ENCODE data around the gene PTBP1.

DNA sequence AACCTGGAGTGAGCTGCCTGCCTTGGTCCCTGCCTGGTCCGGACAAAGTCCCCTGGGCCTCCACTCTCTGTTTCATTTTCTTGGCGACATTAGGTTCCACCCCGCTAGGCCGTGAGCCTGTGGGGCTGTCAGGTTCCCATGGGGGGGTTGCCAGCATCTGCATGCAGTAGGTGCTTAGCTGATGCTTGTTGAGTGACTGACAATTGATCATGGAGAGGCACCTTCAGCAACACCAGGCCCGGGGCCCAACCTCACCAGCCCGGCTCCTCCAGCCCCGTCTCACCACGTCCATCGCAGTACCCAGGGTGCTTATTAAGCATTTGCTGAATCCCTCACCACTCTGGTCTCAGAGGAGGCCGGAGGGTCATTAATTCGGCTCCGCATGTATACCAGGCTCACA, 33.0 kb upstream of the PTBP1 start:
- TF ChIP-seq TARDBP (CRISPR knock-in tag; IDR thresholded peaks at IDR 0.05) (no peak), POLR2A (IDR thresholded peaks at IDR 0.05; ENCODE audit: insufficient read depth in 1 of 2, low read depth in 2 of 2, low read length in 2 of 2) (no peak), ZNF570 (CRISPR knock-in tag; IDR thresholded peaks at IDR 0.05; ENCODE audit: borderline replicate concordance) (no peak), HIVEP1 (CRISPR knock-in tag; IDR thresholded peaks at IDR 0.05) (no peak), GABPA (IDR thresholded peaks at IDR 0.05; ENCODE audit: low read depth, low read length) (no peak), GABPA (CRISPR knock-in tag; IDR thresholded peaks at IDR 0.05; ENCODE audit: low read depth) (no peak), SP2 (CRISPR knock-in tag; IDR thresholded peaks at IDR 0.05) (no peak), ZNF274 (CRISPR knock-in tag; IDR thresholded peaks at IDR 0.05) (no peak), GABPB1 (CRISPR knock-in tag; IDR thresholded peaks at IDR 0.05) (no peak), ELF3 (CRISPR knock-in tag; IDR thresholded peaks at IDR 0.05) (no peak), ADNP (CRISPR knock-in tag; IDR thresholded peaks at IDR 0.05) (no peak)
- TF ChIP-seq, protein P1, sequence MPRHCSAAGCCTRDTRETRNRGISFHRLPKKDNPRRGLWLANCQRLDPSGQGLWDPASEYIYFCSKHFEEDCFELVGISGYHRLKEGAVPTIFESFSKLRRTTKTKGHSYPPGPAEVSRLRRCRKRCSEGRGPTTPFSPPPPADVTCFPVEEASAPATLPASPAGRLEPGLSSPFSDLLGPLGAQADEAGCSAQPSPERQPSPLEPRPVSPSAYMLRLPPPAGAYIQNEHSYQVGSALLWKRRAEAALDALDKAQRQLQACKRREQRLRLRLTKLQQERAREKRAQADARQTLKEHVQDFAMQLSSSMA (CRISPR knock-in tag; IDR thresholded peaks at IDR 0.05): no peak
- TF ChIP-seq, protein P2, sequence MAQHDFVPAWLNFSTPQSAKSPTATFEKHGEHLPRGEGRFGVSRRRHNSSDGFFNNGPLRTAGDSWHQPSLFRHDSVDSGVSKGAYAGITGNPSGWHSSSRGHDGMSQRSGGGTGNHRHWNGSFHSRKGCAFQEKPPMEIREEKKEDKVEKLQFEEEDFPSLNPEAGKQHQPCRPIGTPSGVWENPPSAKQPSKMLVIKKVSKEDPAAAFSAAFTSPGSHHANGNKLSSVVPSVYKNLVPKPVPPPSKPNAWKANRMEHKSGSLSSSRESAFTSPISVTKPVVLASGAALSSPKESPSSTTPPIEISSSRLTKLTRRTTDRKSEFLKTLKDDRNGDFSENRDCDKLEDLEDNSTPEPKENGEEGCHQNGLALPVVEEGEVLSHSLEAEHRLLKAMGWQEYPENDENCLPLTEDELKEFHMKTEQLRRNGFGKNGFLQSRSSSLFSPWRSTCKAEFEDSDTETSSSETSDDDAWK (CRISPR knock-in tag; IDR thresholded peaks at IDR 0.05): no peak
